HG03064 (cell line): ENCODE measurements around the gene RSBN1.
"Not testable (repeated sequence)": the region's sequence is repeated elsewhere in the genome, so short reads cannot be mapped to it uniquely, and the experiment has no call there.

Source experiments
- ATAC-seq: cut with Tn5 transposase; IDR thresholded peaks from one replicate; pipeline ENCODE4 v1.9.1; 2021; ENCODE audit warnings: low read depth; ENCODE audit not compliant: unreplicated experiment

Gene RSBN1

DNA sequence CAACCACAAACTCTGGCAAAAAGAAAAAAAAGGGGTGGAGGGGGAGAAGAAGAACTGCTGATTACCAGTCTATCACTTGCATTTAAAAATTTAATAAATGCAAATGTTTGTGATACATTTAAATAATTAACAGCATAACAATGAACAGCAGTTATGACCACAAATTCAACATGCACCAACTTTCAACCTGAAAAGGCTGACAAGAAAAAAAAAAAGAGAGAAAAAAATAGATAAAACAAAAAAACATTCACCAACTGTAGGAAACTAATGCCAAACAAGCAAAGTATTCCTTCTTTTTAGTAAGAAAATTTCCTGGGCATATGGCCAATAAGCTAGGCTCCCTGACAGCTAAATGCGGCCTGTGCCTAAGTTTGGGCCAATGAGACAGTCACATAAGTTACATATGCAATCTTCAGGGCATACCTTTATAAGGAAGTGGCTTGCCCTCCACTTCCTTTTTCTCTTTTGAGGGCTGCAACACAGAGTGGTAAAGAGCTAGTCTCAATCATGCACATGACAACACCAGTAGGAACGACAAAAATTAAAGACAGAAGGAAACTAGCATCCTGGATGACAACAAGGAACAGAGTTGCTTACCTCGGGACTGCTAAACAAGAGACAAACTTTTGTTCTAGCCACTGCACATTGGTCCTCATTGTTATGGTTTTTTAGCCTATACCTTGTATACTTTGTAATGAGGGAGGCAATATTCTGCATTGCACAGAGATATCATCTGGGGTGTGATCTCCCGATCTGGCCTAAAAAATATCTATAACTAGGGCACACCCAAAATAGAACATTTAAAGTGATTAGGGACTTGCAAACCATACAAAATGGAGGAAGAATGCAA lies 28.8 kb downstream of the RSBN1 start:
- peak; percentile 73 for ATAC-seq

GRCh38 chr1:113782406-113782805 lies 29.9 kb downstream of the RSBN1 start:
- ATAC-seq, result no peak

GRCh38 chr1:113780374-113781146 lies 31.7 kb downstream of the RSBN1 start:
- peak; percentile 43 for ATAC-seq

DNA sequence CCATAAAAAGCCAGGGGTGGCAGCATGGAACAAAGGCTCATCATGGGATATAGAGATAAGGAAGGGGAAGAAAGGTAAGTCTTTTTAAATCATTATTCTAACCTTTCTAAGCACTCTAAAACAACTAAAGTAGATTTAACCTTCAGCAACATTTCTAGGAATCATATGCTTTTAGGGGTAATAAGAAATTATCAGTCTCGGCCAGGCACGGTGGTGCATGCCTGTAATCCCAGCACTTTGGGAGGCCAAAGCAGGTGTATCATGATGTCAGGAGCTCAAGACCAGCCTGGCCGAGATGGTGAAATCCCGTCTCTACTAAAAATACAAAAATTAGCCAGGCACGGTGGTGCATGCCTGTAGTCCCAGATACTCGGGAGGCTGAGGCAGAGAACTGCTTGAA lies 32.7 kb downstream of the RSBN1 start:
- no peak for ATAC-seq

GRCh38 chr1:113777561-113777960 lies 34.7 kb downstream of the RSBN1 start:
- no peak for ATAC-seq

DNA sequence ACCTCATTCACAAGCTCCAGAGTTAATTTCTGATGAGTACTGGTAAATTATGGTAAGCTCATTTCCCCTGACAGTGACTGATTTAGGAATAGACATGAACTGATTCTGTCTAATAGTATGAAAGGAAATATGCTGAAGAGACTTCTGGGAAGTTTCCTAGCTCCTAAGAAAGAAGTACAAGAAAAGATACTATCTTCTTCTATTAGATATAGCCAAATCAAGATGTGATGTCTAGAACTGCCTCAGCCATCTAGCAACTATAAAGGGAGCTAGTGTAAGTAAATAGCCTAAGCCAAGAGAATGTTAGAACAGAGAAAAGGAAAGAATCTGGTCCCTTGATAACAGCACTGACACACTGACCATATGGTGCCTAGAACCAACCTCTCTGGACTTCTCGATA lies 42.2 kb downstream of the RSBN1 start:
- ATAC-seq, result no peak

DNA sequence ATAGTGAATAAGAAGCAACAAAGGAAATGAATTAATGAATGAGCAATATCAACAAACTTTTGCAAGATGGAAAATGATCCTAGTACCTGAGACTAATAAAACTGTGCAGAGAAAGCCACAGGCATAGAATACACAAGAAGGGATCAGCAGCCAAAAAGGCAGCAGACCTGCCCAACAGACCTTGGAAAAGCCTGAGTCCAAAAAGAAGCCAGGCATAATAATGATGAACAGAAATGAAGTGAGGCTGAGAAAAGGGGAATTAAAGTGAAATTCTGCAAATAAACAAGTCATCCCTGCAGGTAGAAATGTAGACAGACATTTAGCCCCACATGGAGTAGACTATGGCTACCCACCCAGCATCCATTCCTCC lies 42.7 kb downstream of the RSBN1 start:
- no peak for ATAC-seq

DNA sequence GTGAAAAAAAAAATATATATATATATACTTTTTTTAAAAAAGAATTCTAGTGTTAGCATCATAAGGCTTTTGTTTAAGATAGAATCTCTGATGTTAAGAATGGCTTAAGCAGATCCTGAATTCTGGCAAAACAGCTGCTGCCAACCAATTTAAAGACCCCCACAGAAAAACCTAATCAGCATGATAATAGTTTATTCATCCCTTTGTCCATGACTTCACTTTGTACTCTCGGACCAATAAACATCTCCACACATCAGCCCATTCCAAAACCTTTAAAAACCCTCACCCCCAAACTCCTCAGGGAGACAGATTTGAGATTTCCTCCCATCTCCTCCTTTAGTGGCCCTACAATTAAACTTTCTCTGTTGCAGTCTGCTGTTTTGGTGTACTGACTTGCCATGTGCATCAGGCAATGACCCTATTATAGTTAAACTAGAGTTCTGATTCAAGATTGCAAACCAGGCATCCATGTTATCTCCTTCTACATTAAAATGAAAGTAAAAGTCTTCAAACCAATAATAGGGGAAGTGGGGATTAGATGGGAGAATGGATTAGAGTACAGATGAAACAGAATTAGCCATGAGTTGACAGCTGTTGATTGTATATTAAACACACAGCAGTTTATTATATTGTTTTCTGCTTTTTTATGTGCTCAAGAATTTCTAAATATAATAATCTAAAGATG lies 43.2 kb downstream of the RSBN1 start:
- no peak for ATAC-seq

DNA sequence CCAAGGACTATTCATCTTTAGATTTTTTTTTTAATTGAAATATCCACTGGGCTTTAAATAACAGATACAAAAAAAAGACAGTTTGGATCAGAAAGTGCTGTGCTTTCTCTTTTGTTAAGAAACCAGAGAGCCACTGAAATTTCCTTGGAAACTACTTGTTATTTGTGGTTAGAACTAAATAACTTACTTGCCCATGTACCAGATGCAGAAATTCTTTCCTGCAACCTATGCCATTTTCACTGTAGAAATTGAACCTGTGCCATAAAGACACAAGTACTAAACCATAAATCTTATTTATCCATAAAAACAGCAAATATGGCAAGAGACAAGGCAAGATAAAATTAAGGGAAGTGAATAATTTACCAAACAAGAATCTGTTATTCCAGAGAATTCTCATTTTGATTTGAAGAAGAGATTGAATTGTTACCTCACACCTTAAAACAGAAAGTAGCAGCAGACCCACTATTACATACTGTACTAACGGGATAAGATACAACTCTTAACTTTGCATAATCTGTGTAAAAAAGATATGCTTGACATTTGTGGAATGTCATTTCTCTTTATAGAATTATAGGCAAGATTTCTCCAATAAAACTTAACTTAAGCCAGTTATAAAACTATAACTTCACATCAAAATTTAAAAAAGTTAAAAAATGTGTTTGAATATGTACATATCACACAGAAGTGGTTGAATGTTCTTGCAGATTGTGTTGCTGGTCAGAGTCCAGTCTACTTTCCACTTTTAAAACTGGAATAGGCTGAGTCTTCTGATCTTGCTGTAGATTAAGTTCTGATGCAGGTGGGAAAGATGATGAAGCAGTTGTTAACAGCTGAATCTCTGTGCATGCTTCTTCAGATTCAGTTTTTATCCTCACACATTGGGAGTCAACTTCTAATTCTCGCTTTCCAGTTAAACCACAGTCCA lies 46.7 kb downstream of the RSBN1 start:
- ATAC-seq, result no peak

DNA sequence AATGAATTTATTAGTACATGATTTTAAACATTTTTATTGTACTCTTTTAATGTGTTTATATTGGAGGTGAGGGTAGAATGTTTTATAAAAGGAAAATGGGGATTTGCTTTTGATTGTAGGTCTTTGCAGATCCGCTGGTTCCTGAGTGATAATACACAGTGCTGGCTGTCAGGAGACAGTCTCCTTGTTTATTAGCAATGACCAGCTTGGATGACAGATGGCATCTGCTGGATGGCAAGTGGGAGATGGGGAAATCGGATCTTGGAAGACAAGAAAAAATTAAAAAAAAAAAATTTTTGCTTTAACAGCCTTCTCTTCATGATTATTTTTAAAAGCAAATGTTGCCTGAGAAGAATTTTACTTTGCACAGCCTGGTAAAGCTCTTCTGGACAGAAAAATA lies 48.6 kb downstream of the RSBN1 start:
- ATAC-seq, result no peak

DNA sequence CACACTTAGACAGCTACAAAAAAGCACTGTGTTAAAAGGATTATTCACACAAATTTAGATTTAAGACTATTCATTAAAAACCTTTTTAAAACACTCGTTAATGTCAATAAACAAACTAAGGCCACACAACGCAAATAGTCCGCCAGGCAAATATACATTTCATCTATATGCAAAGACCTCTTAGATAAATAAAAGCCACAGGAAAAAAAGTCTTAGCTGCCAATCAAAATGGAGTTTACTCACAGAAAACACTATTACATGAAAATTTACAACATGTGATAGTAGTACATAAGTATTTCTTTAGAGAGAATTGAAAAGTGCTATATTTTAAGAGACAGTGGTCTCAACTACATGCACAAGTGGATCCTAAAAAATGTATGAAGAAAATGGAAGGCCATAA lies 50.3 kb downstream of the RSBN1 start:
- no peak for ATAC-seq

DNA sequence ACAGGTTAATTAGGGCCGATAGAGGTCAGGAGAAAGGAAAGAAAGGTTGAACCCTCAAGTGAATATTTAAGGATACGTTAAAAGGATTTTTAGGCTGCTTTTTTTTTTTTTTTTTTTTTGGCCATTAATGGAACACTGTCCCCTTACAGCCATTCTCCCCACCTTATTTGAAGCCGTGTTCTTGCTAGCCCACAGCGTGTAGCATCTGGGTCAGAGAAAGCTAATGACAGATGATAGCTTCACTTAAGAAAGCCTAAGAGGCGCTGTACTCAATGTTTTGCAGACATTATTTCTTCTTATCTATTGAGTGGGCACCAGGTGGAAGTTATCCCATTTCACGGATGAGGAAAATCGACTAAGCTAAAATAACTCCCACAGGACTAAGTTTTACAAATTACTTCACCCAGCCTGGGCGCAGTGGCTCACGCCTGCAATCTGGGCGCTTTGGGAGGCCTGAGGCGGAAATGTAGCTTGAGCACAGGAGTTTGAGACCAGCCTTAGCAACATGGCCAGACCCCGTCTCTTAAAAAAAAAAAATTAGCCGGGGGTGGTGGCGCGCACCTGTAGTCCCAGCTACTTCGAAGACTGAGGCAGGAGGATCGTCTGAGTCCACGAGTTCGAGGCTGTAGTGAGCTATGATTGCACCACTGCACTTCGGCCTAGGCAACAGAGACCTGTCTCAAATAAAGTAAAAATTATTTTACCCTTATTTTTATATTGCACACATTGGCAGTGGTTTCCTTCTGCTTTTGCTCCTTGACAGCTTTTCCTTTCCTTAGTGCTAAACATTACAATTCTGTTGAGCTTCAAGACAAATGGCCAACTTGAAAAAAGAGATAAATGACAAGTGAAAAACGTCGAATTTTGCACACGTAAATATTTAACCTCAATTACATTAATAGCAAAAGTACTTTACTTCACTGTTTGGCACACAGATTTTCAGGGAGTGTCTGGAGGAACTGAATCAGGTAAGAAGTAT lies 51.9 kb downstream of the RSBN1 start:
- no peak for ATAC-seq

- ATAC-seq, result peak; percentile 86
Observed at GRCh38 chr1:113759333-113760101, 52.8 kb downstream of the RSBN1 start, which contains the start of gene PHTF1. PHTF1 (minus strand) TSS chr1:113759486; CDS start chr1:113758703, 783 bp downstream.

DNA sequence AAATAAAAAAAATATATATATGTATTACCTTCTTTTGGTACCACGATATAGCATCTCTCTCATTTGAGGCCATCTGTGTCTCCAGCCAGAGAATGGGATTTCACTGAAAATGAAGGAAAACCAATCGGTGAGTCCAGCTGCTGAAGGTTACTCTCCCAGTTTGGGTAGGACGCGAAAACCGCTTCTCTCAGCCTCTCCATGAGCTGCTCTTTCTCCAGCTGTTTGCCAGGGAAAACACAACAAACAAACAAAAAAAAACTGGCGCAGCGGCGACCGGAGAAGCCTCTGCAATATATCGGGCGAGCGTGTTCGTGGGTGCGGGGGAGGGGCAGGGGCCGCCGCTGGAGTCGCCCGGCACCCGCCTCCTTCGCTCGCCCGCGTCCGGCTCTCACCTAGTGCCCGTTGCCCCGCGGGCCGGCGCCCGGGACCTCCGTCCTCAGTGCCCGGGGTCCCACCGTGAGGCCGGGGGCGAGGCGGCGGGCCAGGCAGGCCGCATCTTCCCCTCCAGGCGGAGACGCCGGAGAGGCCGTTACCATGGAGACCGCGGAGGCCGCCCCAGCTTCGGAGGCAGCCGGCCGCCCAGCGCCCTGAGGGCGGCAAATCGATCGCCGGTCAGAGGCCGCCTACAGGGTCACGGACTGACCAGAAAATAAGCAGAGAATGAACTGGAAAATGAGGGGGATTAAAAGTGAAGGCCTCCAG lies 53.5 kb downstream of the RSBN1 start:
- ATAC-seq, result peak; percentile 59

GRCh38 chr1:113756461-113756860 lies 55.8 kb downstream of the RSBN1 start:
- ATAC-seq, result no peak

GRCh38 chr1:113753333-113753732 lies 58.9 kb downstream of the RSBN1 start:
- not testable (repeated sequence) for ATAC-seq

- no peak for ATAC-seq
Observed at GRCh38 chr1:113751516-113751915, 60.8 kb downstream of the RSBN1 start.

- ATAC-seq, result no peak
Observed at GRCh38 chr1:113751114-113751513, 61.2 kb downstream of the RSBN1 start.
